Right atrium auricular region (tissue), 2 donors: ENCODE data around the gene YPEL4. TPM values are rescaled to one million over a fixed set of nuclear protein-coding genes. Genes with fewer than 3 reads are reported as not detected.

Experiments
- DNase-seq: peaks from one replicate; pipeline ENCODE4 v3.0.0-alpha.2; 2019; ENCODE audit warnings: low spot score
- H3K27ac ChIP-seq, 2 donors: fragments of 200-600 bp; sonication (generic); 1 replicate in 1 of 2; 2 replicates in 1 of 2; pipeline ENCODE4 v1.5.1; 2016 to 2019
- H3K27me3 ChIP-seq, 2 donors: fragments of 200-600 bp; sonication (generic); one replicate each; pipeline versions ENCODE4 v1.5.1 to v1.6.0; 2017 to 2019
- H3K36me3 ChIP-seq: fragments of 200-600 bp; sonication (generic); one replicate; pipeline ENCODE4 v1.5.1; 2016
- H3K4me1 ChIP-seq, 2 donors: fragments of 200-600 bp; sonication (generic); one replicate each; pipeline versions ENCODE4 v1.5.1 to v1.6.0; 2017 to 2019
- H3K4me3 ChIP-seq, 2 donors: fragments of 200-600 bp; sonication (generic); 1 replicate in 1 of 2; 2 replicates in 1 of 2; pipeline ENCODE4 v1.5.1; 2017 to 2019; ENCODE audit warnings: mild to moderate bottlenecking in 1 of 2, moderate library complexity in 1 of 2
- H3K9me3 ChIP-seq, 2 donors: fragments of 200-600 bp; sonication (generic); one replicate each; pipeline ENCODE4 v1.5.1; 2019
- CTCF ChIP-seq, 2 donors: fragments of 200-600 bp; sonication (generic); IDR thresholded peaks; one replicate each; pipeline ENCODE4 v1.5.1; 2019; ENCODE audit warnings: antibody characterized with exemption in 2 of 2
- total RNA-seq, 2 donors: library from RNA; depleted of rRNA; stranded (reverse); fragments of >200 nt; gene quantifications; one replicate each; pipeline ENCODE4 v1.1.0, GENCODE V29; 2016

The YPEL4 gene
- total RNA-seq, 2 donors from 2014 or later, result 0.55 to 0.63 TPM

- Histone ChIP-seq H3K4me3 (no peak overlapping the region), H3K27ac (no peak overlapping the region), H3K4me1 (peaks cover 0 to 12% of the 10 kb centered on the region in 2 donors), H3K36me3 (no peaks in the 10 kb centered on the region), H3K27me3 (no peaks in the 10 kb centered on the region), H3K9me3 (no peaks in the 10 kb centered on the region)
- TF ChIP-seq CTCF (IDR thresholded peaks at IDR 0.05), result no peak
- no peak for DNase-seq
These were observed 15.4 kb downstream of the YPEL4 start for GRCh38 chr11:57634311-57634710.

GRCh38 chr11:57633394-57634070 lies 16.2 kb downstream of the YPEL4 start:
- no peak overlapping the region for H3K27ac ChIP-seq
- peaks cover 0 to 7% of the 10 kb centered on the region in 2 donors for H3K4me1 ChIP-seq
- H3K4me3 ChIP-seq, result no peak overlapping the region
- no peak for TF ChIP-seq CTCF (IDR thresholded peaks at IDR 0.05)
- no peaks in the 10 kb centered on the region for H3K27me3 ChIP-seq
- H3K9me3 ChIP-seq, result no peaks in the 10 kb centered on the region
- no peaks in the 10 kb centered on the region for H3K36me3 ChIP-seq
- DNase-seq, result no peak

GRCh38 chr11:57632116-57632515 lies 17.6 kb downstream of the YPEL4 start:
- no peaks in the 10 kb centered on the region for H3K9me3 ChIP-seq
- no peak overlapping the region for H3K27ac ChIP-seq
- no peak overlapping the region for H3K4me3 ChIP-seq
- DNase-seq, result no peak
- no peaks in the 10 kb centered on the region for H3K27me3 ChIP-seq
- TF ChIP-seq CTCF (IDR thresholded peaks at IDR 0.05), result no peak
- H3K36me3 ChIP-seq, result no peaks in the 10 kb centered on the region
- no peaks in the 10 kb centered on the region for H3K4me1 ChIP-seq

GRCh38 chr11:57630171-57630570 lies 19.5 kb downstream of the YPEL4 start:
- H3K36me3 ChIP-seq, result no peaks in the 10 kb centered on the region
- no peaks in the 10 kb centered on the region for H3K9me3 ChIP-seq
- H3K27ac ChIP-seq, result no peak overlapping the region
- TF ChIP-seq CTCF (IDR thresholded peaks at IDR 0.05), result no peak
- no peaks in the 10 kb centered on the region for H3K4me1 ChIP-seq
- H3K27me3 ChIP-seq, result no peaks in the 10 kb centered on the region
- no peak for DNase-seq
- H3K4me3 ChIP-seq, result no peak overlapping the region

- no peak for DNase-seq
- H3K27ac ChIP-seq, result no peak overlapping the region
- H3K36me3 ChIP-seq, result no peaks in the 10 kb centered on the region
- H3K4me3 ChIP-seq, result no peak overlapping the region
- no peaks in the 10 kb centered on the region for H3K4me1 ChIP-seq
- no peaks in the 10 kb centered on the region for H3K9me3 ChIP-seq
- no peaks in the 10 kb centered on the region for H3K27me3 ChIP-seq
- no peak for TF ChIP-seq CTCF (IDR thresholded peaks at IDR 0.05)
These were observed 22.8 kb downstream of the YPEL4 start for GRCh38 chr11:57626895-57627294.

GRCh38 chr11:57624864-57625263 lies 24.8 kb downstream of the YPEL4 start:
- Histone ChIP-seq H3K4me3 (no peak overlapping the region), H3K4me1 (no peaks in the 10 kb centered on the region), H3K9me3 (peaks cover 0 to 4% of the 10 kb centered on the region in 2 donors), H3K27ac (no peak overlapping the region), H3K36me3 (no peaks in the 10 kb centered on the region), H3K27me3 (no peaks in the 10 kb centered on the region)
- TF ChIP-seq CTCF (IDR thresholded peaks at IDR 0.05), result no peak
- DNase-seq, result no peak
